Astrocyte (in vitro differentiated cells and primary cell): Measurements from ENCODE around the gene P2RX5.

ENCODE experiments used
- EZH2 ChIP-seq: IDR thresholded peaks from 2 replicates; pipeline ENCODE4 v1.6.1; 2012; ENCODE audit warnings: mild to moderate bottlenecking, low read length, inconsistent platforms; ENCODE audit not compliant: insufficient read depth
- TF ChIP-seq, protein P1 (sequence below): IDR thresholded peaks from 2 replicates; pipeline ENCODE4 v1.5.1; 2011; ENCODE audit warnings: low read depth, mild to moderate bottlenecking, inconsistent platforms, low read length, moderate library complexity; ENCODE audit not compliant: insufficient read depth

DNA sequence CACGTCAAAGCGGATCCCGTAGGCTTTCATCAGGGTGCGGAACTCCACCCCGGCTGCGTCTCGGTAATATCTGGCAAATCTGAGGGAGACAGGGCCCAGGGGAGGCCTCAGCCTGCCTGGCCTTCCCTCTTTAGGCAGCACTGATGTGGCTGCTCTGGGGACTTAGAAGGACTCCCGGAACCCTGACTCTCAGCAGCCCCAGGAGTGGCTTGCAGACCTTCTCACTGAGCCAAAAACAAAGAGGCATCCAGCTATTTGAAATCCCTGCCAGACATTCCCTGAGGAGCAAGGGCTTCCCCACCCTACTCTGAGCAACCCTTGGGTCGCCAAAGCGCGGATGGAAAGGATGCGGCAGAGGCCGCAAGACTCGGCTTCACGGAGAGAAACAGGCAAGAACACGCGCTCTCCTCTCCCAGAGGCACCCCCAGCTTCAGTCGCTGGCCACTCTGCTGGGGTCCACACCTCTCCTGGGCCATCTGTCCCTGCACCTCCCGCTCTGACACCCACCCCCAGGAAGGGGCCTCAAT, 7.9 kb downstream of the P2RX5 start:
- TF ChIP-seq, protein P1, sequence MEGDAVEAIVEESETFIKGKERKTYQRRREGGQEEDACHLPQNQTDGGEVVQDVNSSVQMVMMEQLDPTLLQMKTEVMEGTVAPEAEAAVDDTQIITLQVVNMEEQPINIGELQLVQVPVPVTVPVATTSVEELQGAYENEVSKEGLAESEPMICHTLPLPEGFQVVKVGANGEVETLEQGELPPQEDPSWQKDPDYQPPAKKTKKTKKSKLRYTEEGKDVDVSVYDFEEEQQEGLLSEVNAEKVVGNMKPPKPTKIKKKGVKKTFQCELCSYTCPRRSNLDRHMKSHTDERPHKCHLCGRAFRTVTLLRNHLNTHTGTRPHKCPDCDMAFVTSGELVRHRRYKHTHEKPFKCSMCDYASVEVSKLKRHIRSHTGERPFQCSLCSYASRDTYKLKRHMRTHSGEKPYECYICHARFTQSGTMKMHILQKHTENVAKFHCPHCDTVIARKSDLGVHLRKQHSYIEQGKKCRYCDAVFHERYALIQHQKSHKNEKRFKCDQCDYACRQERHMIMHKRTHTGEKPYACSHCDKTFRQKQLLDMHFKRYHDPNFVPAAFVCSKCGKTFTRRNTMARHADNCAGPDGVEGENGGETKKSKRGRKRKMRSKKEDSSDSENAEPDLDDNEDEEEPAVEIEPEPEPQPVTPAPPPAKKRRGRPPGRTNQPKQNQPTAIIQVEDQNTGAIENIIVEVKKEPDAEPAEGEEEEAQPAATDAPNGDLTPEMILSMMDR = no peak
- TF ChIP-seq EZH2 = no peak
